Gastrocnemius medialis (tissue), 4 donors: ENCODE data around the gene GRPEL1. TPM values are rescaled to one million over a fixed set of nuclear protein-coding genes. Genes with fewer than 3 reads are reported as not detected.

Source experiments
- ATAC-seq, 2 donors: fragments of 150-250 bp; one replicate each; pipeline ENCODE4 v1.9.1; 2016
- DNase-seq, 2 donors: peaks; one replicate each; pipeline ENCODE4 v3.0.0-alpha.2; 2019
- H3K27ac ChIP-seq, 4 donors: fragments of 200-600 bp; sonication (generic); 1 replicate in 1 of 4; 2 replicates in 3 of 4; pipeline ENCODE4 v1.5.1; 2016 to 2018; ENCODE audit warnings: mild to moderate bottlenecking in 2 of 4, moderate library complexity in 1 of 4
- H3K27me3 ChIP-seq, 3 donors: fragments of 200-600 bp; sonication (generic) in 2 of 3; 1 replicate in 1 of 3; 2 replicates in 2 of 3; pipeline versions ENCODE4 v1.5.1 to v1.6.0; 2016 to 2019; ENCODE audit warnings: mild to moderate bottlenecking in 1 of 3, moderate library complexity in 1 of 3
- H3K36me3 ChIP-seq, 2 donors: fragments of 200-600 bp; sonication (generic) in 1 of 2; one replicate each; pipeline ENCODE4 v1.5.1; 2017 to 2018
- H3K4me1 ChIP-seq, 2 donors: fragments of 200-600 bp; sonication (generic) in 1 of 2; one replicate each; pipeline ENCODE4 v1.5.1; 2016 to 2017; ENCODE audit warnings: mild to moderate bottlenecking in 2 of 2
- H3K4me3 ChIP-seq, 4 donors: fragments of 200-600 bp; sonication (generic) in 3 of 4; 1 replicate in 1 of 4; 2 replicates in 3 of 4; pipeline ENCODE4 v1.5.1; 2016 to 2019; ENCODE audit warnings: mild to moderate bottlenecking in 2 of 4
- H3K9me3 ChIP-seq, 3 donors: fragments of 200-600 bp; sonication (generic) in 2 of 3; 1 replicate in 1 of 3; 2 replicates in 2 of 3; pipeline ENCODE4 v1.5.1; 2016 to 2019
- POLR2A ChIP-seq, 2 donors: fragments of 450-650 bp; IDR thresholded peaks; one replicate each; pipeline ENCODE4 v1.6.1; 2017; ENCODE audit warnings: antibody characterized with exemption in 2 of 2, mild to moderate bottlenecking in 2 of 2, moderate library complexity in 2 of 2
- in situ Hi-C, 4 donors: fragments of 200-750 bp; cut with MboI; loops; one replicate each; pipeline versions ENCODE4 v1.15.0 to v1.8.0; 2017; ENCODE audit warnings: low sequenced_read_pairs in 4 of 4
- intact Hi-C: fragments of 100-400 bp; cut with DNase I; formaldehyde crosslinking; loops from one replicate; pipeline ENCODE4 v1.15.1; 2023; ENCODE audit warnings: low total_unique reads
- total RNA-seq, 4 donors: library from RNA; depleted of rRNA; stranded (reverse); fragments of >200 nt; gene quantifications; one replicate each; pipeline versions ENCODE4 v1.1.0 to v1.2.3, GENCODE V29; 2016
- TF ChIP-seq, protein P1 (sequence below), 5 experiments: fragments of 450-650 bp in 3 of 5; fragments of 200-600 bp in 2 of 5; sonication (generic) in 2 of 5; IDR thresholded peaks in 4 of 5; conservative IDR thresholded peaks in 1 of 5; 1 replicate in 4 of 5; 2 replicates in 1 of 5; pipeline ENCODE4 v1.5.1; 2016 to 2019; ENCODE audit warnings: antibody characterized with exemption in 5 of 5, mild to moderate bottlenecking in 3 of 5, moderate library complexity in 3 of 5

The GRPEL1 gene
- total RNA-seq, 4 donors from 2014 or later = 28.8 to 58.0 (median 35.8) TPM

GRCh38 chr4:7025040-7025602, 42.7 kb downstream of the GRPEL1 start:
- H3K9me3 ChIP-seq = no peaks in the 10 kb centered on the region
- TF ChIP-seq POLR2A (IDR thresholded peaks at IDR 0.05) = no peak
- TF ChIP-seq, protein P1, sequence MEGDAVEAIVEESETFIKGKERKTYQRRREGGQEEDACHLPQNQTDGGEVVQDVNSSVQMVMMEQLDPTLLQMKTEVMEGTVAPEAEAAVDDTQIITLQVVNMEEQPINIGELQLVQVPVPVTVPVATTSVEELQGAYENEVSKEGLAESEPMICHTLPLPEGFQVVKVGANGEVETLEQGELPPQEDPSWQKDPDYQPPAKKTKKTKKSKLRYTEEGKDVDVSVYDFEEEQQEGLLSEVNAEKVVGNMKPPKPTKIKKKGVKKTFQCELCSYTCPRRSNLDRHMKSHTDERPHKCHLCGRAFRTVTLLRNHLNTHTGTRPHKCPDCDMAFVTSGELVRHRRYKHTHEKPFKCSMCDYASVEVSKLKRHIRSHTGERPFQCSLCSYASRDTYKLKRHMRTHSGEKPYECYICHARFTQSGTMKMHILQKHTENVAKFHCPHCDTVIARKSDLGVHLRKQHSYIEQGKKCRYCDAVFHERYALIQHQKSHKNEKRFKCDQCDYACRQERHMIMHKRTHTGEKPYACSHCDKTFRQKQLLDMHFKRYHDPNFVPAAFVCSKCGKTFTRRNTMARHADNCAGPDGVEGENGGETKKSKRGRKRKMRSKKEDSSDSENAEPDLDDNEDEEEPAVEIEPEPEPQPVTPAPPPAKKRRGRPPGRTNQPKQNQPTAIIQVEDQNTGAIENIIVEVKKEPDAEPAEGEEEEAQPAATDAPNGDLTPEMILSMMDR (IDR thresholded peaks at IDR 0.05 in 4 of 5, conservative IDR thresholded peaks at IDR 0.05 in 1 of 5) = no peak
- ATAC-seq (no peak), DNase-seq (no peak)
- H3K27ac ChIP-seq = no peak overlapping the region
- H3K4me3 ChIP-seq = no peak overlapping the region
- H3K27me3 ChIP-seq = no peaks in the 10 kb centered on the region
- H3K36me3 ChIP-seq = peaks cover 0 to 25% of the 10 kb centered on the region in 2 donors
- no peaks in the 10 kb centered on the region for H3K4me1 ChIP-seq
- in situ Hi-C loops (no loop called here), intact Hi-C loops (no loop called here)

DNA sequence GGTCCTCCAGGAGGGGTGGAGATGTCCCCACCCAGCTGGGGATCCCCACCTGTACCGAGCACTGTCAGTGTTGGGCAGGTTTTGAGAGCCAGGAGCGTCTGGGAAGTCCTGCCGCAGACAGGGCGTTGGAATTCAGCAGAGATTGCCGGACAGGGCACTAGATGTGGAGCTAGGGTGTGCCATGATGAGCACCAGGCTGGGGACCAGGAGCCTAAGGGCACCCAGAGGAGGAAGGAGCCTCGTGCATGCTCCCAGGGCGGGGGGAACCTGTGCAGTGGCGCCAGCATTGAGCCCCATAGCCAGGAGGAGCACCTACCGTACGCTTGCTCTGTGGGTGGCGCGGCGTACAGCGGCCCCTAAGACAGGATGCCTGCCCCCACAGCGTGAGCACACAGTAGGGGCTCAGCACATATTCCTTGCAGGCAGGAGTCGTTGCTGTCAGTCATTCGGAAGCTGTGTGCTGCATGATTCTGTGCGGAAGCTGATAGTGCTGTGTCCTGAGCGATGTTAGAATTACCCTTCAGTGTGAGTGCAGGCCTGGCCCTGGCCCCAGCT, 43.5 kb downstream of the GRPEL1 start:
- H3K4me3 ChIP-seq = no peak overlapping the region
- ATAC-seq (no peak), DNase-seq (no peak)
- intact Hi-C loops (no loop called here), in situ Hi-C loops (no loop called here)
- no peaks in the 10 kb centered on the region for H3K27me3 ChIP-seq
- peaks cover 0 to 20% of the 10 kb centered on the region in 2 donors for H3K36me3 ChIP-seq
- H3K9me3 ChIP-seq = no peaks in the 10 kb centered on the region
- H3K4me1 ChIP-seq = no peaks in the 10 kb centered on the region
- no peak overlapping the region for H3K27ac ChIP-seq
- TF ChIP-seq, protein P1 (IDR thresholded peaks at IDR 0.05 in 4 of 5, conservative IDR thresholded peaks at IDR 0.05 in 1 of 5) = no peak
- no peak for TF ChIP-seq POLR2A (IDR thresholded peaks at IDR 0.05)

DNA sequence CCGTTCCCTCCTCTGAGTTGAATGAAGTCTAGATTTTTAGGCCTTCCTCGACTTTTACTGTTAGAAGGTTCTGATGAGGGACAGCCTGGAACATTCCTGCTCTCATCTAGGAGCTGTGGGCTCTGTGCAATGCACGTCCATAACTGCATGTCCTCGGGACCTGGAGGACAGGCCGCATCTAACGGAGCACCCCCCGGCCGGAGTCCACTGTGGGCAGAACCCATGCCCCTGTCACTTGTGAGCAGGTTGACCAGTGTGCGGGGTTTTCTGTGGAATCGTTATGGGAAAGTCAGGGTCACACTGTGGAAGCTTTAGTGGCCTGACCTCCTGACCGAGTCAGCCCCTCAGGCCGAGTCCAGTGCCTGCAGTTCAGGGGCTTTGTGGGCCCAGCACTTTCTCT, 44.0 kb downstream of the GRPEL1 start:
- H3K27me3 ChIP-seq = no peaks in the 10 kb centered on the region
- TF ChIP-seq, protein P1 (IDR thresholded peaks at IDR 0.05 in 4 of 5, conservative IDR thresholded peaks at IDR 0.05 in 1 of 5) = no peak
- no peak for TF ChIP-seq POLR2A (IDR thresholded peaks at IDR 0.05)
- H3K36me3 ChIP-seq = peaks cover 0 to 20% of the 10 kb centered on the region in 2 donors
- DNase-seq (no peak), ATAC-seq (no peak)
- in situ Hi-C loops (no loop called here), intact Hi-C loops (no loop called here)
- no peak overlapping the region for H3K27ac ChIP-seq
- no peak overlapping the region for H3K4me3 ChIP-seq
- no peaks in the 10 kb centered on the region for H3K9me3 ChIP-seq
- H3K4me1 ChIP-seq = no peaks in the 10 kb centered on the region

DNA sequence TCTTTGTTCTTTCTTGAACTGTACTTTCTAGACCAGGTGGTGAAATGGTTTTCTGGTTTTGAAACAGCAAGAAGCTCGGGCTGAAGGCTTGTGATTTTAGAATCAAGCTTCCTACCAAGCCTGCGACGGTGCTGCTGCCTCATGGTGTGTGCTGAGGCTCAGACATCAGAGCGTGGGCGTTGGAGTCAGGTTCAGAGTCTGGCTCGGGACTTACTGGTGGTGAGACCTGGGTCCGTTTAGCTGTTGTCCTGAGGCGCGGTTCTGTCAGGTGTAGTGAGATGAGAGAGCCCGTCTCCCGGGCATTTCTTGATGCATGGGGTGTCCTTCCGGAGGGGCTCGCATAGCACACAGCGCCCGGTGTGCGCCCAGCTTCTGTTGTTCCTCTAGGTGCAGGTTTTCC, 44.4 kb downstream of the GRPEL1 start:
- intact Hi-C loops (no loop called here), in situ Hi-C loops (no loop called here)
- ATAC-seq (no peak), DNase-seq (no peak)
- Histone ChIP-seq H3K4me1 (no peaks in the 10 kb centered on the region), H3K36me3 (peaks cover 0 to 20% of the 10 kb centered on the region in 2 donors), H3K4me3 (no peak overlapping the region), H3K9me3 (no peaks in the 10 kb centered on the region), H3K27me3 (no peaks in the 10 kb centered on the region), H3K27ac (no peak overlapping the region)
- no peak for TF ChIP-seq POLR2A (IDR thresholded peaks at IDR 0.05)
- TF ChIP-seq, protein P1 (IDR thresholded peaks at IDR 0.05 in 4 of 5, conservative IDR thresholded peaks at IDR 0.05 in 1 of 5) = no peak
